H1 (cell line): Measurements from ENCODE around the gene FAM193B. TPM values are rescaled to one million over a fixed set of nuclear protein-coding genes. Genes with fewer than 3 reads are reported as not detected.
A peak's percentile ranks its signal among the peaks of the same experiment; 100 is the strongest.

Experiments
- CTCF ChIA-PET: fragments of 300-600 bp; sonication (Branson Sonifier 250); formaldehyde crosslinking; loops from one replicate; lab custom pipeline; 2021; ENCODE audit not compliant: partially characterized antibody; lab: Charles Lee
- POLR2A ChIA-PET: fragments of 300-600 bp; sonication (Branson Sonifier 250); formaldehyde crosslinking; loops from one replicate; lab custom pipeline; 2021; ENCODE audit warnings: inconsistent platforms; ENCODE audit not compliant: partially characterized antibody; lab: Charles Lee
- DNase-seq, 2 experiments: peaks; one replicate each; pipeline versions ENCODE4 v3.0.0 to v3.0.0-alpha.2; 2010 to 2022; ENCODE audit warnings: low spot score in 2 of 2, low read depth in 1 of 2, mixed read lengths in 1 of 2
- FAIRE-seq: peaks from 2 replicates; lab custom pipeline; 2011; peaks lifted over from hg19 to GRCh38; lab: Jason Lieb, UNC
- H2AFZ ChIP-seq: 2 replicates; pipeline ENCODE4 v1.8.1; 2012; ENCODE audit warnings: low read length, inconsistent platforms
- H2AK5ac ChIP-seq: 2 replicates; pipeline ENCODE4 v1.6.1; 2013; ENCODE audit warnings: low read depth, low read length
- H2BK120ac ChIP-seq: replicated peaks from 2 replicates; pipeline ENCODE3; 2013; ENCODE audit warnings: low read depth, low read length, inconsistent platforms
- H2BK12ac ChIP-seq: 2 replicates; pipeline ENCODE4 v1.6.1; 2013; ENCODE audit warnings: low read depth, low read length
- H2BK15ac ChIP-seq: 2 replicates; pipeline ENCODE4 v1.6.1; 2013; ENCODE audit warnings: low read length
- H2BK20ac ChIP-seq: 2 replicates; pipeline ENCODE4 v1.6.1; 2013; ENCODE audit warnings: low read length
- H2BK5ac ChIP-seq: 2 replicates; pipeline ENCODE4 v1.6.1; 2013; ENCODE audit warnings: low read depth, low read length
- H3K14ac ChIP-seq: 2 replicates; pipeline ENCODE4 v1.6.1; 2013; ENCODE audit warnings: inconsistent platforms; ENCODE audit not compliant: insufficient read length
- H3K18ac ChIP-seq: 2 replicates; pipeline ENCODE4 v1.6.1; 2013; ENCODE audit warnings: low read length; ENCODE audit errors: extremely low read depth
- H3K23ac ChIP-seq: 2 replicates; pipeline ENCODE4 v1.6.1; 2013; ENCODE audit warnings: inconsistent platforms; ENCODE audit not compliant: insufficient read length
- H3K23me2 ChIP-seq: 2 replicates; pipeline ENCODE4 v1.6.1; 2013; ENCODE audit warnings: low read depth, low read length
- H3K27ac ChIP-seq: 2 replicates; pipeline ENCODE4 v1.6.1; 2011; ENCODE audit warnings: low read depth, low read length, inconsistent platforms
- H3K27me3 ChIP-seq, 4 experiments: replicated peaks in 1 of 4; 1 replicate in 1 of 4; 2 replicates in 3 of 4; pipeline versions ENCODE4 v1.6.1 to v1.8.1; 2011 to 2013; ENCODE audit warnings: low read length in 3 of 4, mild to moderate bottlenecking in 3 of 4, inconsistent platforms in 2 of 4, mixed read lengths in 2 of 4, moderate library complexity in 1 of 4; ENCODE audit not compliant: control insufficient read depth in 3 of 4, insufficient read depth in 3 of 4; ENCODE audit errors: extremely low read depth in 1 of 4
- H3K36me3 ChIP-seq, 4 experiments: 2 replicates each; pipeline versions ENCODE4 v1.6.1 to v1.8.1; 2011 to 2013; ENCODE audit warnings: mild to moderate bottlenecking in 4 of 4, low read length in 3 of 4, moderate library complexity in 2 of 4, control low read depth in 1 of 4, inconsistent platforms in 1 of 4; ENCODE audit not compliant: insufficient read depth in 4 of 4, control insufficient read depth in 2 of 4
- H3K4ac ChIP-seq: replicated peaks from 2 replicates; pipeline ENCODE3; 2013; ENCODE audit warnings: low read length, low read depth, mixed read lengths, inconsistent platforms; ENCODE audit not compliant: insufficient read length
- H3K4me1 ChIP-seq, 4 experiments: replicated peaks in 1 of 4; 1 replicate in 1 of 4; 2 replicates in 3 of 4; pipeline versions ENCODE4 v1.6.1 to v1.8.1; 2011 to 2013; ENCODE audit warnings: low read length in 3 of 4, inconsistent platforms in 2 of 4, mixed read lengths in 1 of 4; ENCODE audit not compliant: insufficient read depth in 4 of 4, control insufficient read depth in 3 of 4
- H3K4me2 ChIP-seq, 2 experiments: 2 replicates each; pipeline versions ENCODE4 v1.6.1 to v1.8.1; 2011 to 2013; ENCODE audit warnings: low read depth in 2 of 2, low read length in 2 of 2, control low read depth in 1 of 2, inconsistent platforms in 1 of 2, mild to moderate bottlenecking in 1 of 2; ENCODE audit not compliant: insufficient read depth in 1 of 2
- H3K4me3 ChIP-seq, 4 experiments: fragments of 200-600, 300-600 bp in 1 of 4; sonication (generic), shearing (Covaris generic), sonication (Bioruptor Twin) in 1 of 4; 2 replicates each; pipeline versions ENCODE4 v1.5.1 to v1.8.1; 2011 to 2016; ENCODE audit warnings: low read length in 4 of 4, low read depth in 3 of 4, control low read depth in 2 of 4, inconsistent platforms in 2 of 4, mild to moderate bottlenecking in 2 of 4, mixed read lengths in 1 of 4, moderate library complexity in 1 of 4; ENCODE audit not compliant: insufficient read depth in 2 of 4; ENCODE audit errors: extremely low read depth in 1 of 4
- H3K56ac ChIP-seq: replicated peaks from 2 replicates; pipeline ENCODE3; 2013; ENCODE audit warnings: low read depth, mild to moderate bottlenecking, mixed read lengths, low read length, inconsistent platforms; ENCODE audit not compliant: insufficient read length
- H3K79me1 ChIP-seq: 2 replicates; pipeline ENCODE4 v1.6.1; 2013; ENCODE audit warnings: low read depth, low read length, control low read depth
- H3K79me2 ChIP-seq, 2 experiments: 2 replicates each; pipeline versions ENCODE4 v1.6.1 to v1.8.1; 2012 to 2013; ENCODE audit warnings: low read length in 2 of 2, mild to moderate bottlenecking in 2 of 2, inconsistent platforms in 1 of 2; ENCODE audit not compliant: insufficient read depth in 2 of 2, control insufficient read depth in 1 of 2
- H3K9ac ChIP-seq, 4 experiments: replicated peaks in 1 of 4; 1 replicate in 1 of 4; 2 replicates in 3 of 4; pipeline versions ENCODE4 v1.6.1 to v1.8.1; 2011 to 2013; ENCODE audit warnings: low read depth in 3 of 4, low read length in 3 of 4, control low read depth in 2 of 4, mild to moderate bottlenecking in 2 of 4, moderate library complexity in 2 of 4, inconsistent platforms in 1 of 4; ENCODE audit errors: extremely low read depth in 1 of 4
- H3K9me3 ChIP-seq, 2 experiments: 2 replicates each; pipeline versions ENCODE4 v1.6.1 to v1.8.1; 2012 to 2013; ENCODE audit warnings: mild to moderate bottlenecking in 2 of 2, moderate library complexity in 2 of 2, control low read depth in 1 of 2, inconsistent platforms in 1 of 2, low read depth in 1 of 2, low read length in 1 of 2, mixed read lengths in 1 of 2; ENCODE audit not compliant: insufficient read depth in 2 of 2
- H4K20me1 ChIP-seq, 2 experiments: replicated peaks in 1 of 2; 2 replicates each; pipeline versions ENCODE3 to v1.8.1; 2011 to 2013; ENCODE audit warnings: inconsistent platforms in 2 of 2, low read length in 2 of 2, mild to moderate bottlenecking in 1 of 2; ENCODE audit not compliant: insufficient read depth in 2 of 2, control insufficient read depth in 1 of 2
- H4K5ac ChIP-seq: 2 replicates; pipeline ENCODE4 v1.6.1; 2013; ENCODE audit warnings: low read length, low read depth, mixed read lengths, inconsistent platforms; ENCODE audit not compliant: insufficient read length
- H4K8ac ChIP-seq: 2 replicates; pipeline ENCODE4 v1.8.0; 2013; ENCODE audit warnings: mild to moderate bottlenecking, moderate library complexity, low read length, inconsistent platforms; ENCODE audit not compliant: insufficient read depth; ENCODE audit errors: extremely low read depth
- H4K91ac ChIP-seq: replicated peaks from 2 replicates; pipeline ENCODE3; 2013; ENCODE audit warnings: low read length, mixed read lengths, inconsistent platforms; ENCODE audit not compliant: insufficient read length
- EP300 ChIP-seq, 2 experiments: IDR thresholded peaks; 1 replicate in 1 of 2; 2 replicates in 1 of 2; pipeline ENCODE4 v1.6.1; 2011 to 2012; ENCODE audit warnings: low read depth in 2 of 2, low read length in 2 of 2, mild to moderate bottlenecking in 2 of 2, borderline replicate concordance in 1 of 2, inconsistent platforms in 1 of 2, moderate library complexity in 1 of 2
- JUND ChIP-seq: IDR thresholded peaks from 2 replicates; pipeline ENCODE4 v1.6.1; 2011; ENCODE audit warnings: mild to moderate bottlenecking, improper control_type of control experiment, low read length
- KDM1A ChIP-seq: fragments of 200-600, 300-600 bp; sonication (generic); IDR thresholded peaks from 2 replicates; pipeline ENCODE4 v1.7.1; 2016; ENCODE audit warnings: mild to moderate bottlenecking, low read length, borderline replicate concordance
- MAFK ChIP-seq: IDR thresholded peaks from 2 replicates; pipeline ENCODE4 v1.6.1; 2012; ENCODE audit warnings: low read depth, mild to moderate bottlenecking, improper control_type of control experiment, low read length
- NANOG ChIP-seq: IDR thresholded peaks from 2 replicates; pipeline ENCODE4 v1.6.1; 2011; ENCODE audit warnings: low read length, low read depth, mild to moderate bottlenecking, inconsistent platforms; ENCODE audit not compliant: insufficient read depth, poor library complexity, severe bottlenecking
- RNF2 ChIP-seq: fragments of 200-900, 300-1000 bp; sonication (generic); IDR thresholded peaks from 2 replicates; pipeline ENCODE4 v1.7.1; 2016; ENCODE audit warnings: borderline replicate concordance, low read depth, mild to moderate bottlenecking, antibody characterized with exemption, low read length; ENCODE audit not compliant: poor library complexity, severe bottlenecking; ENCODE audit errors: missing control alignments
- RXRA ChIP-seq: IDR thresholded peaks from 2 replicates; pipeline ENCODE4 v1.6.1; 2011; ENCODE audit warnings: low read depth, mild to moderate bottlenecking, low read length, moderate library complexity; ENCODE audit not compliant: insufficient read depth
- SAP30 ChIP-seq: fragments of 300-600 bp; sonication (generic); IDR thresholded peaks from 2 replicates; pipeline ENCODE4 v1.7.1; 2012; ENCODE audit warnings: low read length, moderate library complexity, mild to moderate bottlenecking, inconsistent platforms; ENCODE audit not compliant: insufficient read depth, insufficient replicate concordance
- SIX5 ChIP-seq: IDR thresholded peaks from 2 replicates; pipeline ENCODE4 v1.6.1; 2011; ENCODE audit warnings: mild to moderate bottlenecking, low read depth, low read length
- USF2 ChIP-seq: IDR thresholded peaks from 2 replicates; pipeline ENCODE4 v1.6.1; 2011; ENCODE audit warnings: low read length, improper control_type of control experiment
- WGBS, 2 experiments: shearing (Covaris generic) in 1 of 2; methylation state at CpG; one replicate each; pipeline versions ENCODE4 v1.1.6 to v1.1.7; 2013 to 2015; ENCODE audit warnings: low lambda C conversion rate in 2 of 2, mixed read lengths in 2 of 2, inconsistent platforms in 1 of 2, low coverage in 1 of 2, missing lambda C conversion rate in 1 of 2; ENCODE audit not compliant: insufficient replicate concordance in 2 of 2, insufficient coverage in 1 of 2, insufficient read length in 1 of 2; ENCODE audit errors: extremely low coverage in 1 of 2, missing lambda C conversion rate in 1 of 2; 5-methylcytosine and 5-hydroxymethylcytosine counted together
- polyA plus RNA-seq, 7 experiments: library from polyadenylated mRNA; depleted of rRNA in 3 of 7; stranded (reverse) in 5 of 7; unstranded in 2 of 7; fragments of >200 nt in 5 of 7; fragments of 200-250 nt in 2 of 7; gene quantifications; 1 replicate in 5 of 7; 2 replicates in 1 of 7; 4 replicates in 1 of 7; pipeline versions ENCODE4 v1.2.1 to v1.2.3, GENCODE V29; 2011 to 2013; ENCODE audit warnings: missing spikeins in 2 of 7, mixed read lengths in 2 of 7
- total RNA-seq: library from RNA; stranded (reverse); fragmentation: NEBNext Ultra II Directional; extraction: Animal tissue kit (Norgen Biotek cat#: 25700); gene quantifications from 2 replicates; pipeline ENCODE4 v1.2.1, GENCODE V29; 2021

Gene FAM193B
- total and polyA plus RNA-seq, 2 of the 8 experiments (the other 6 are each of a cell fraction or from before 2014, with no cell fraction given), result 49.9 to 69.8 TPM

- TF ChIP-seq USF2 (no peak), NANOG (no peak), JUND (no peak), EP300 (IDR thresholded peaks at IDR 0.05; ENCODE audit: borderline replicate concordance in 1 of 2, low read depth in 2 of 2, low read length in 2 of 2) (no peak), RNF2 (no peak), SAP30 (no peak), RXRA (no peak), MAFK (no peak), KDM1A (no peak), SIX5 (no peak)
- FAIRE-seq, result no peak
- no peak overlapping the region for H4K8ac ChIP-seq
- WGBS, 2 experiments, result 89% methylated on average over 3 of the region's 3 CpGs; no CpG with 5 or more reads in 1 of the 2 experiments
- H3K56ac ChIP-seq, result no peak overlapping the region
- peaks cover 0 to 25% (median 6%) of the 10 kb centered on the region in 4 experiments; a peak in 3 of 8 replicates for H3K36me3 ChIP-seq
- H2BK12ac ChIP-seq, result no peak overlapping the region
- no peak overlapping the region for H3K23ac ChIP-seq
- no peak overlapping the region for H2AK5ac ChIP-seq
- no peaks in the 10 kb centered on the region for H3K23me2 ChIP-seq
- H2BK15ac ChIP-seq, result no peak overlapping the region
- no peak overlapping the region for H2AFZ ChIP-seq
- H4K91ac ChIP-seq, result no peak overlapping the region
- no peak for DNase-seq
- H3K4me2 ChIP-seq, result no peak overlapping the region
- H2BK20ac ChIP-seq, result no peak overlapping the region
- peaks cover under 1 to 91% of the 10 kb centered on the region in 2 experiments for H3K79me2 ChIP-seq
- no peak overlapping the region for H3K4ac ChIP-seq
- no peak overlapping the region for H3K18ac ChIP-seq
- no peak overlapping the region for H3K4me3 ChIP-seq
- peaks cover 14% of the 10 kb centered on the region for H3K79me1 ChIP-seq
- H4K20me1 ChIP-seq, result peaks cover 16 to 27% of the 10 kb centered on the region in 2 experiments
- H2BK120ac ChIP-seq, result no peak overlapping the region
- no peak overlapping the region for H3K14ac ChIP-seq
- POLR2A ChIA-PET, result interaction anchor here (3.4 kb wide), 1 partner anchor 31 kb away, joined by 11 read pairs; the partner anchor contains the start of gene DDX41
- H3K27me3 ChIP-seq, result no peaks in the 10 kb centered on the region
- no peaks in the 10 kb centered on the region for H3K9me3 ChIP-seq
- 0 out of 2 replicates have a peak overlapping the region, but pooled peaks have one; percentile 2 for H3K27ac ChIP-seq
- no peak overlapping the region for H3K9ac ChIP-seq
- CTCF ChIA-PET, result interaction anchor here (0.9 to 1.7 kb wide), 4 partner anchors 8 to 60 kb away, joined by 3 to 8 read pairs (median 3); no protein-coding TSS in a partner anchor
- H3K4me1 ChIP-seq, result peaks cover 0 to 3% (median under 1%) of the 10 kb centered on the region in 4 experiments; a peak in 2 of 7 replicates
- no peak overlapping the region for H4K5ac ChIP-seq
- H2BK5ac ChIP-seq, result no peak overlapping the region
These were observed 6.6 kb downstream of the FAM193B start for GRCh38 chr5:177547736-177548135.
